RWPE2 (cell line): Measurements from ENCODE around the gene APBB3.

Experiments
- ATAC-seq: fragments of 200-7000 bp; cut with Tn5 transposase; 3 replicates; pipeline ENCODE4 v1.9.1; 2021; ENCODE audit warnings: low read depth
- DNase-seq: peaks from one replicate; pipeline ENCODE4 v3.0.0-alpha.2; 2020; ENCODE audit warnings: low spot score
- H3K27ac ChIP-seq: fragments of 450-650 bp; 2 replicates; pipeline ENCODE4 v1.5.1; 2017; ENCODE audit warnings: mild to moderate bottlenecking; ENCODE audit not compliant: poor library complexity, severe bottlenecking
- H3K27me3 ChIP-seq: fragments of 250-450 bp; sonication (Bioruptor Pico); 2 replicates; pipeline ENCODE4 v1.5.1; 2021; ENCODE audit warnings: mild to moderate bottlenecking, moderate library complexity; ENCODE audit not compliant: insufficient read depth, poor library complexity, severe bottlenecking
- H3K36me3 ChIP-seq: fragments of 250-450 bp; sonication (Bioruptor Pico); 2 replicates; pipeline ENCODE4 v1.5.1; 2020; ENCODE audit warnings: low read depth, mild to moderate bottlenecking, moderate library complexity
- H3K4me1 ChIP-seq: fragments of 250-450 bp; sonication (Bioruptor Pico); 2 replicates; pipeline ENCODE4 v1.5.1; 2021; ENCODE audit warnings: mild to moderate bottlenecking, moderate library complexity; ENCODE audit not compliant: insufficient read depth, poor library complexity, severe bottlenecking
- H3K4me3 ChIP-seq: fragments of 250-450 bp; sonication (Bioruptor Pico); 2 replicates; pipeline ENCODE4 v1.5.1; 2021; ENCODE audit warnings: mild to moderate bottlenecking, moderate library complexity; ENCODE audit not compliant: severe bottlenecking
- H3K9me3 ChIP-seq: fragments of 250-450 bp; sonication (Bioruptor Pico); 2 replicates; pipeline ENCODE4 v1.5.1; 2021; ENCODE audit warnings: mild to moderate bottlenecking, moderate library complexity; ENCODE audit not compliant: severe bottlenecking
- TF ChIP-seq, protein P1 (sequence below): fragments of 450-650 bp; IDR thresholded peaks from one replicate; pipeline ENCODE4 v1.5.1; 2017; ENCODE audit warnings: mild to moderate bottlenecking, moderate library complexity; ENCODE audit not compliant: poor library complexity, severe bottlenecking

The APBB3 gene

GRCh38 chr5:140556438-140556837 is 8.0 kb downstream of the APBB3 start:
- DNase-seq, result no peak
- Histone ChIP-seq H3K36me3 (peaks cover 44% of the 10 kb centered on the region), H3K4me1 (peaks cover 6% of the 10 kb centered on the region), H3K4me3 (peak overlapping the region; percentile 81), H3K9me3 (no peaks in the 10 kb centered on the region), H3K27me3 (no peaks in the 10 kb centered on the region), H3K27ac (peak overlapping the region; percentile 47)
- TF ChIP-seq, protein P1, sequence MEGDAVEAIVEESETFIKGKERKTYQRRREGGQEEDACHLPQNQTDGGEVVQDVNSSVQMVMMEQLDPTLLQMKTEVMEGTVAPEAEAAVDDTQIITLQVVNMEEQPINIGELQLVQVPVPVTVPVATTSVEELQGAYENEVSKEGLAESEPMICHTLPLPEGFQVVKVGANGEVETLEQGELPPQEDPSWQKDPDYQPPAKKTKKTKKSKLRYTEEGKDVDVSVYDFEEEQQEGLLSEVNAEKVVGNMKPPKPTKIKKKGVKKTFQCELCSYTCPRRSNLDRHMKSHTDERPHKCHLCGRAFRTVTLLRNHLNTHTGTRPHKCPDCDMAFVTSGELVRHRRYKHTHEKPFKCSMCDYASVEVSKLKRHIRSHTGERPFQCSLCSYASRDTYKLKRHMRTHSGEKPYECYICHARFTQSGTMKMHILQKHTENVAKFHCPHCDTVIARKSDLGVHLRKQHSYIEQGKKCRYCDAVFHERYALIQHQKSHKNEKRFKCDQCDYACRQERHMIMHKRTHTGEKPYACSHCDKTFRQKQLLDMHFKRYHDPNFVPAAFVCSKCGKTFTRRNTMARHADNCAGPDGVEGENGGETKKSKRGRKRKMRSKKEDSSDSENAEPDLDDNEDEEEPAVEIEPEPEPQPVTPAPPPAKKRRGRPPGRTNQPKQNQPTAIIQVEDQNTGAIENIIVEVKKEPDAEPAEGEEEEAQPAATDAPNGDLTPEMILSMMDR, result no peak
- no peak for ATAC-seq

- no peaks in the 10 kb centered on the region for H3K9me3 ChIP-seq
- TF ChIP-seq, protein P1, result no peak
- H3K4me1 ChIP-seq, result peaks cover 6% of the 10 kb centered on the region
- peaks cover 50% of the 10 kb centered on the region for H3K36me3 ChIP-seq
- ATAC-seq (no peak), DNase-seq (no peak)
- H3K4me3 ChIP-seq, result peak overlapping the region; percentile 81
- no peak overlapping the region for H3K27ac ChIP-seq
- no peaks in the 10 kb centered on the region for H3K27me3 ChIP-seq
Measured at GRCh38 chr5:140555747-140556312, 8.6 kb downstream of the APBB3 start.

DNA sequence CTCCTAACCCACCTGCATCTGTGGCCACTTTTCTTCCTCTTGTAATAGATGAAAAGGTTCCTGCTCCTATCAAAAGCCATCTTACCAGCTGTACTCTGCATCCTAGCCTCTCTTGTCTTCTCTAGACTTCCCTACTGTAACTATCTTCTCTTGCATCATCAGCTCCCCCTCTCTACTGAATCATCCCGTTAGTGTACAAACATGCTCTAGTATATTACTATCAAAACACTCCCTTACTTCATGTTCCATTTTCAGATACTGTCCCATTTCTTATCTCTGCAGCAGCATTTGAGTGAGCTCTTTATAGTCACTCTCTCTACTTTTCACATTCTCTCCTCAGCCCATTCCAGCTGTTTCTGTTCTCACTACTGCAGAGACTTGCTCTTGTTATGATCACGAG is 9.9 kb downstream of the APBB3 start:
- ATAC-seq (no peak), DNase-seq (no peak)
- TF ChIP-seq, protein P1, result no peak
- Histone ChIP-seq H3K27me3 (no peaks in the 10 kb centered on the region), H3K36me3 (peaks cover 63% of the 10 kb centered on the region), H3K4me3 (no peak overlapping the region), H3K9me3 (no peaks in the 10 kb centered on the region), H3K4me1 (peaks cover 6% of the 10 kb centered on the region), H3K27ac (no peak overlapping the region)

DNA sequence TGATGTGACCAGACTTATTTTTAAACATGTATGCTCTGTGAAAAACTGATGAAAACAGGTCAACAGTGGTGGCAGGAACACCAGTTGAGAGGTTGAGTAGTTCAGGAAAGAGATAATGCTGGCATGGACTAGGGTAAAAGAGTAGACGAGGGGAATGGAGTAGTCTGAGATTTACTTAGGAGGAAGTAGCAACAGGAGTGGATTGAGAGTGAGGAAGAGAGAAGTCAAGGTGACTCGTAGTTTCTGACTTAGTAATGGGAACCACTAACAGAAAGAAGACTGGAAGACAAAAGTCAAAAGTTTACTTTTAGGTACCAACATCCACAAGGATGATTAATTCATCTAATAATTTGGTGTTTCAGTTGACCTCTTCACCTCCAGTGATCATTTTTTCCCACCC is 10.7 kb downstream of the APBB3 start:
- TF ChIP-seq, protein P1, result no peak
- peaks cover 69% of the 10 kb centered on the region for H3K36me3 ChIP-seq
- ATAC-seq, result no peak
- H3K4me3 ChIP-seq, result no peak overlapping the region
- peaks cover 6% of the 10 kb centered on the region for H3K4me1 ChIP-seq
- H3K9me3 ChIP-seq, result no peaks in the 10 kb centered on the region
- H3K27ac ChIP-seq, result no peak overlapping the region
- H3K27me3 ChIP-seq, result no peaks in the 10 kb centered on the region
- DNase-seq, result no peak

- no peak for ATAC-seq
- peaks cover 69% of the 10 kb centered on the region for H3K36me3 ChIP-seq
- H3K4me1 ChIP-seq, result peaks cover 13% of the 10 kb centered on the region
- DNase-seq, result no peak
- no peaks in the 10 kb centered on the region for H3K9me3 ChIP-seq
- H3K27me3 ChIP-seq, result no peaks in the 10 kb centered on the region
- TF ChIP-seq, protein P1, result no peak
- H3K4me3 ChIP-seq, result no peak overlapping the region
- H3K27ac ChIP-seq, result no peak overlapping the region
Measured at GRCh38 chr5:140551872-140552271, 12.5 kb downstream of the APBB3 start.
